NCI-H2196 treated with DMSO at 0.1 percent for 48 hours (cell line): ENCODE results near the gene RNF222.
"Not testable (repeated sequence)": the region's sequence is repeated elsewhere in the genome, so short reads cannot be mapped to it uniquely, and the experiment has no call there.

ENCODE experiments used
- DNase-seq: peaks from one replicate; lab custom pipeline; 2025; ENCODE audit not compliant: unreplicated experiment; lab: John Stamatoyannopoulos, UW

Gene RNF222

GRCh38 chr17:8347001-8347400 is 50.6 kb downstream of the RNF222 start:
- not testable (repeated sequence) for DNase-seq

GRCh38 chr17:8345951-8346665 is 51.5 kb downstream of the RNF222 start:
- DNase-seq, result no peak

- no peak for DNase-seq
Observed at GRCh38 chr17:8345052-8345690, 52.5 kb downstream of the RNF222 start.

GRCh38 chr17:8341456-8341855 is 56.2 kb downstream of the RNF222 start:
- DNase-seq, result no peak
